ENCODE results near the gene EMB.
"Not testable (repeated sequence)": the region's sequence is repeated elsewhere in the genome, so short reads cannot be mapped to it uniquely, and the experiment has no call there.

- TF ChIP-seq CTCF (IDR thresholded peaks at IDR 0.05; ENCODE audit: low read depth, low read length, missing input control); REST (IDR thresholded peaks at IDR 0.05); MAX (IDR thresholded peaks at IDR 0.05): not testable (repeated sequence)
These were observed 23.9 kb upstream of the EMB start for GRCh38 chr5:50465015-50465414.
